ENCODE measurements around the gene ANKIB1.
"Not testable (repeated sequence)": the region's sequence is repeated elsewhere in the genome, so short reads cannot be mapped to it uniquely, and the experiment has no call there.

The ANKIB1 gene

DNA sequence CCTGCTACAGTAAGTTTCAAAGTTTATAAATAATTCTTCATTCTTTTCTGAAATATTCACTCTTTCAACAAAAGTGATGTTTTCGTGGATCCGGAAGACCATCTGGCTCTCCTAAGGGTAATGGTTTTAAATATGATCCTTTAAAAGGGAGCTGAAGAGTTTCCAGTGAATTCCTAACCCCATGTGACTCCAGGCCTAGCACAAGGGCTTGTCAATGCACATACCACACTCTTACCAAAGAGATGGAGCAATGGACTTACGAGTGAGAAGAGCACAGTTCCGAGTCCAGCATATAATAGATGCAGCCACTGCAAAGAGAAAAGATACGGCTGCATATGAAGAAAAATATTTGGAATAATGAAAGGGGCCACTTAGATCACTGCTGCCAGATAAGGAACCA is 169.5 kb downstream of the ANKIB1 start:
- DNase-seq = no peak

DNA sequence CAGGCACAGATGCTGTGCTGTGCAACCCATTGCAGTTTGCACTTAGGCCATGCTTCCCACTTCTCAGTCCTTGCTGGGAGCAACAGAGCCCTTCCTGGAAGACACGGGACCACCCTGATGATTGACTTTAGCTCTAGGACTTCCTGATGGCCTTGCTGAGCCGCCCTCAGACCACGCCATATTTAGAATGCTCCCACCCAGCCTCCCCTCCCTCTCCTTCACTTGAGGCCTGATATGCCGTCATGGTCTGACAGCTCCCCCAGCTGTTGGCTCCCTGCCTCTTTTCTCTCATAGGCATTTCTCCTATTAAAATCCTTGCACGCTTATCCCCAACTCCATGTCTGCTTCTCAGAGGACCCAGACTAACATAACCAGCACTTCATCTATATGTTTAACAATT is 172.1 kb downstream of the ANKIB1 start:
- DNase-seq = no peak

DNA sequence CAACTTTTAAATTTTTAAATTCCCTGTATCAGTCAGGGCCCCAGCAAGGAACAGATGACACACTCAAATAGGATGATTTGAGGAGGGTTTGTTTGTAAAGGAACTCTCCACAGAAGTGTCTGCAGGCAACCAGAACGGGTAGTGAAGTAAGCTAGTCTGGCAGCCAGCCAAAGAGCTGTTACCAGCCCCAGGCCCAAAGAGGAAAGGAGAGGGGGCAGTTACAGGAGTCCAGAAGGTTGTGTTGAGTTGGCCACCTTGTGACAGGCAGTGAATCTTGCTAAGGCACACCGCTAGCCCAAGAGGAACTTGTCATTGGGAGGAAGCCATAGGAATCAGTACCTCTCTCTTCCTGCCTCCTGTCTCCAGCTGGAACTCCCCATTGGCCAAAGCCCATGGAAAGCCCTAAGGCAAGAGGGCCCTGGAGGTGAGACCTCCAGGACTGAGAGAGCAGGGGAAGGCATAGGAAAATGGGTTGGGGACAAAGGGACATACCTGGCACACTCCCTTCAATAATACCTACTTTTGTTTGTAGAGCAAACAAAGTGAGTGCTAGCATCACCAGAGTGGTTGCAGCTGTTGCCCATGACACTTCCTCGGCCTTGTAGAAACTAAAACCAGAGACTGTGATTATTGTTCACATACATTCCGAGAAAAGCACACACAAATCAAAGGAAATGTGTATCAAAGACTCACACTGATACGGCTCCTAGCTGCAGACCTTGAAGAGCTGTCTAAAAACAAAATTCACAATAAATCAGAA is 176.1 kb downstream of the ANKIB1 start:
- DNase-seq = no peak

DNA sequence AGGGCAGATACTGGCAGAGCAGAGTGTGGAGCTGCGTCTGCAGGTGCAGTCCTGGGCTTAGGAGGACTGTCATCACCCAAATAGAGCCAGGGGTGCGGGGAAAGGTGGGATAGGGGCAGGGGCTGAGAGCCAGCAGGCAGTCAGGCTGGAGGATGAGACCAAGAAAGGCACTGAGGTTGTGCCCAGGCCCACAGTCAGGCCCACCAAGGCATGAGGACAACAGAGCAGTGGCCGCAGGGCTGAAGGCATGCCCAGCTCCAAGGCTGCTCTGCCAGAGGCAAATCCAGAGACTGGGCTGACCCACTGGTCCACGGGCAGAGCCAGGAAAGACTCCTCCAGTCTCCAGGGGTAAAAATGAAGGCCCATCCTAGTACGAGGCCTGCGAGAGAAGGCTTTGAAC is 177.2 kb downstream of the ANKIB1 start:
- no peak for DNase-seq

DNA sequence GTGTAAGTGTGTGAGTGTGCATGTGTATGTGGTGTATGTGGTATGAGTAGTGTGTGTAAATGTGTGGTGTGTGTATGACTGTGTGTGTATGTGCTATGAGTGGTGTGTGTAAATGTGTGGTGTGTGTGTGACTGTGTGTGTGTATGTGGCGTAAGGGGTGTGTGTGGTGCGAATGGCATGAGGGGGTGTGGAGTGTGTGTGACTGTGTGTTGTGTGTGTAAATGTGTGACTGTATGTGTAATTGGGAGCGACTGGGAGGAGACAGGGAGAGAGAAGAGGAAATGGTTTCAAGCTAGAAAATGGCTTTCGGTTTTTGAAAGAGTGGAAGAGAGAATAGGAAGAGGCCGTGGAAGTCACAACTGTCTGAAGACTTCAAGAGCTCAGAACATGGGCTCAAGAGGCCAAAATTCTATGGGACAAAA is 177.9 kb downstream of the ANKIB1 start:
- DNase-seq = no peak

DNA sequence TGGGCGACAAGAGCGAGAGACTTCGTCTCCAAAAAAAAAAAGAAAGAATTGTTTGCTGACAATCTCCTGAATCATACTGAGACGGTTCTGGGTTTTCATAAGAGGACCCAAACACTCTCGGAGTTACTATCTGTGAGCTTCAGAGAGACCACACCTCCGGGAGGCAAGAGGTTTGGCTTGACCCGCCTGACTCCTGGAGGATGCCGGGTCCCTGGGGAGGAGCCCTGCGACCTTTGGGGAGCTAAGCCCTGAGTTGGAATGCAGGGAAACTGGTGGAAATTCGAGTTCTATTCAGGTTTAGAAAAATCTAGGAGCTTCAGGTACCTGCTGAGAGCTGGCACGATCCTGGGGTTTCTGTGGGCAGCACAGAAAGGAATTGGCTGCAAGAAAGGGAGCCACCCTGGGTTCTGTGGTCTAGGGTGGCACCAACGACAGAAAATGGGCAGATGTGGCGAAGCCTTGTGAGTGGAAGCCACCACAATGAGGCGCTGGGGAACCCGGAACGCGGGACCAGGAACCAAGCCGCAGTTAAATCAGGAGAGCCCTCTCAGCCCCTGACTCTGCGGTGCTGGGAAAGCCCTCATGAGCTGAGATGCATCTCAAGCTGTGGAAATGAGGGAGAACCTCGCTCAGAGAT is 179.7 kb downstream of the ANKIB1 start:
- peak; percentile 10 for DNase-seq

DNA sequence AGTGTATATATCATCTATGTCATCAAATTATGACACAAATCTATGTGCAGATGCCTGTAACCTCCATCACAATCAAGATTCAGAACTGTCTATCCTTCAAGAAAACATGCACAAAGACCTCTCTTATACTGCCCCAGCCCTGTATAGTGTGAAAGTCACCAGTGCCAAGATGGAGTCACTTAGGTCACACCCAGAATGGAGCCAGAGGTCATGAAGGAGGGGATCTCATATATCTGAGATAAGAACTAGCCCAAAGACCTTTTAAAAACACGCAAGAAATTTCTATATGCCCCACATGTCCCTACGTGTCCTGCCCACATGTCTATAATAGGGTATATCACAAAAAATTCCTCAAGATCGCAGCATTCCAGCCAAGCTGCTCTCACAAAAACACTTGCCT is 181.4 kb downstream of the ANKIB1 start:
- no peak for DNase-seq

DNA sequence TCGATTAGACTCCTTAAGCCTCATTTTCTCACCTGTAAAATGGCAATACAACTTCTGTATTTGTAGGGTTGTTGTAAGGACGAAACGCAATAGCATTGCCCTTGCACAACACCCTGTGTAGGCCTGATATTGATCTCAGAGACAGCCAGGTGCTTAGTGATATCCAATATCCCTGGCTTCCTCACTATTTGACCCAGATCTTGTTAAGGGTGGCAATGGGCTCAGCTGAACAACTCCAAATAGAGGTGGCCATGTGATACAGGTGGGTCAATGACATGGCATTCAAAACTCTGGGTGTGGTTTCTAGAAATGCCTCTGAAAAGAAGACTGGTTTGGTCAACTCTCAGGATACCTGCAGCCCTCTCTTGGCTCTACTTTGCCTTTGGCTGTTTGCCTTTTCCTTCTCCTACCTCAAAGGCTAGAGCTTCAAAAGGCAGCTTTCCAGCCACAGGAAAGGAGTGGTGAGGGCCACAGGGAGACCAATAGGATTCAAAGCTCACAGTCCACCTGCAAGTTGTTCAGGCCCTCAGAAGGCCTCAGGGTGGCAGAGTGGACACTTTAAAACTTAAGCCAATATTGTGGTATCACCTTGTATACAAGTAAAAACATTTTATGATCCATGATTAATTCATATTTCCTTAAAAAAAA is 186.6 kb downstream of the ANKIB1 start:
- no peak for DNase-seq

DNA sequence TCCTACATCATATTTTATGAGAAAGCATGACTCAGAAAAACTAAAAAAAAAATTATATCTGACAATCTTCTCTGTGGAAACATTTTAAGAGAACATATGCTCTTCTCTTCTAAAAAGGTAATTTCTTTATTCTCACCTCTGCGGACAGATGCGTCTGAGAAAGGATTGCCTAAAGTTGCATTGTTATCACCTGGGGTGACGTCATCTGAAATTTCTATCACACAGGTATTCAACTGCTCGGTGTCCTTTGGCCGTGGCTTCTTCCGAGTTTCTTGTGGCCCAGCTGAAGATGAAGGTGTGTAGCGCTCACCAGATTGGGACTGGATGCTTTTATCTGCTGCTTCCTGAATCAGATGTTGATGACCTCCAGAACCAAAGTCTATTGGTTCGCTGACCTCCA is 187.2 kb downstream of the ANKIB1 start:
- DNase-seq = no peak

DNA sequence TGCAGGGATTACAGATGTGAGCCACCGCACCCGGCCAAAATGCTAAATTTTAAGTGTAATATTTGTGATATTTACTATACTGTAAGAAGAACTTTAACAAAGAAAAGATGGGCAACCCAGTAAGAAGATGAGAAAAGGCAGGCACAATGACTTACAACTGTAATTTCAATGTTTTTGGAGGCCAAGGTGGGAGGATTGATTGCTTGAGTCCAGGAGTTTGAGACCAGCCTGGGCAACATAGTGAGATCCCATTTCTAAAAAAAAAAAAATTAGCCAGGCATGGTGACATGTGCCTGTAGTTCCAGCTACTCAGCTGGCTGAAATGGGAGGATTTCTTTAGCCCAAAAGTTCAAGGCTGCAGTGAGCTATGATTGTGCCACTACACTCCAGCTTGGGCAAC is 189.8 kb downstream of the ANKIB1 start:
- DNase-seq = no peak

DNA sequence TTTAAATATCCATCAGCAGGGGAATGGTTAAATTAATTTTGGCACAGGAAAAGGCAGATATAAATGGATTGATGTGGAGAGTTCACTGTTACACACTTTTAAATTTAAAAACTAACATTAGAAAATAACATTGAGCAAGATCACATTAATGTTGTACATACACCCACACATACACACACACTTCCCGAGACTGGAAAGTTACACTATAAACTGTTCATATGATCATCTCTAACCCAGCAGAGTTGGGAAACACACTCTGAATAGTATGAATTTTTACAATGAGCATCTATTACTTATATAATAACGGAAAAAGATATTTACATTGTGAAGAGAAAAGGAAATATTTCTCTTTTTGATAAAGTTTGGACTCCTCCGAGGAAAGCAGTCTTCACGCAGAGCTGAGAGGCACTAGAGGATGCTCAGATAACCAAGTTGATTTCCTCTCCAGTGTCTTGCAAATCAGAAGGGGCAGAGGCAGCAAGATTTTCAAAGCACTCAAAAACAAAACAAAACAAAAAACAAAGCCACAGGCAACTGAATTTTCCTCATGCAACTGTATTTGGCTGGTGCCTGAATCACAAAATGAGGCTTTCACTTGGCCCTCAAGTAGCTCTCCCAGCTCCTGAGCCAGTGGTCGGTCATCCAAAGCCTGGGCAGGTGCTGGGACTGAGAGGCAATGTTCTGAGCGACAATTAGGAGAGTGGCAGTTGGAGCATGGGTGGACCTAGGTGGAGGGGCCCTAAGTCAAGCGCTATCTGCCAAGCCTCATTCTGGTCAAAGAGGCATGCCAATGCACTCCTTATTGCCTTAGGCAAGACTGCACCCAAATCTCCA is 191.1 kb downstream of the ANKIB1 start:
- DNase-seq = no peak

DNA sequence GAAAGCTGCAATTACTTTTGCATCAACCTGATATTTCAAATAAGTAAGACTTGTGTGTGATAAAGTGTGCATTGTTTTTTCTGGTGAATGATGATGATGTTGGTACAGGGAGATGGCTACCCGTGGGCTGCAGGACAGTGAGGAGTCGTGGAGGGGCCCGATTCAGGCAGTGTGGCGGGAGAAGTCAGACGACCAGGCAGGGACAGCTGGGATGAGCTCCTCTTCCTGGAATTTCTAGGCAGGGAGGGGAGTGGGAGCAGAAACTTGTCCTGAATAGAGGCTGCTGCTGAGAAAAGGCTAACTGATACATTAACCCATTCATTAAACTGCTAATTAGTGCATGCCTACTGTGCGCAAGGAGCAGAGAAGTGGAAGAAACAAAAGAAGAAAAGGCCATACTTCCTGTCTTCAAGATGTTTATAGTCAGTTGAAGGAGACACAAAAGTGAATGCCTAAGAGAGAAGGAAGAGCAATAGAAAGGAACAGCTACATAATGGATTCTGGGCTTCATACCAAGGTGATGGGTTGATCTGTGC is 192.2 kb downstream of the ANKIB1 start:
- DNase-seq = no peak

DNA sequence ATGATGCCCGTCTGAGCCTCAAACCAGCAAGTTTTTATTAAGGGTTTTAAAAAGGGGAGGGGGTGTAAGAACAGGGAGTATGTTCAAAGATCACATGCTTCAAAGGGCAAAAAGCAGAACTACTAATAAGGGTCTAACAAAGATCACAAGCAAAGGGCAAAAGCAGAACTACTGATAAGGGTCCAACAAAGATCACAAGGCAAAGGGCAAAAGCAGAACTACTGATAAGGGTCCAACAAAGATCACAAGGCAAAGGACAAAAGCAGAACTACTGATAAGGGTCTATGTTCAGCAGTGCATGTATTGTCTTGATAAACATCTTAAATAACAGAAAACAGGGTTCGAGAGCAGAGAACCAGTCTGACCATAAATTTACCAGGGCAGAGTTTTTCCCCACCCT is 196.9 kb downstream of the ANKIB1 start:
- DNase-seq = not testable (repeated sequence)

DNA sequence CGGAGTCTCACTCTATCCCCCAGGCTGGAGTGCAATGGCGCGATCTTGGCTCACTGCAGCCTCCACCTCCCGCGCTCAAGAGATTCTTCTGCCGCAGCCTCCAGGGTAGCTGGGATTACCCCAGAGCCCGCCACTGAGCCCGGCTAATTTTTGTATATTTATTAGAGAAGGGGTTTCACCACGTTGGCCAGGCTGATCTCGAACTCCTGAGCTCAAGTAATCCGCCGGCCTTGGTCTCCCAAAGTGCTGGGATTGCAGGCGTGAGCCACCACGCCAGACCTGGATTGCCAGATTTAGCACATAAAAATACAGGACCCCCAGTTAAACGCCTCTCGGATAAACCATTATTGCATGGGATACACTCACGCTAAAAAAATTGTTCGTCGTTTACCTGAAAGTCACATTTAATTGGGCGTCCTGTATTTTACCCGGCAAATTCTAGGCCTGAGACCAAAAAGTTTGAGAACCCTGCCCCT is 201.1 kb downstream of the ANKIB1 start:
- DNase-seq = no peak

DNA sequence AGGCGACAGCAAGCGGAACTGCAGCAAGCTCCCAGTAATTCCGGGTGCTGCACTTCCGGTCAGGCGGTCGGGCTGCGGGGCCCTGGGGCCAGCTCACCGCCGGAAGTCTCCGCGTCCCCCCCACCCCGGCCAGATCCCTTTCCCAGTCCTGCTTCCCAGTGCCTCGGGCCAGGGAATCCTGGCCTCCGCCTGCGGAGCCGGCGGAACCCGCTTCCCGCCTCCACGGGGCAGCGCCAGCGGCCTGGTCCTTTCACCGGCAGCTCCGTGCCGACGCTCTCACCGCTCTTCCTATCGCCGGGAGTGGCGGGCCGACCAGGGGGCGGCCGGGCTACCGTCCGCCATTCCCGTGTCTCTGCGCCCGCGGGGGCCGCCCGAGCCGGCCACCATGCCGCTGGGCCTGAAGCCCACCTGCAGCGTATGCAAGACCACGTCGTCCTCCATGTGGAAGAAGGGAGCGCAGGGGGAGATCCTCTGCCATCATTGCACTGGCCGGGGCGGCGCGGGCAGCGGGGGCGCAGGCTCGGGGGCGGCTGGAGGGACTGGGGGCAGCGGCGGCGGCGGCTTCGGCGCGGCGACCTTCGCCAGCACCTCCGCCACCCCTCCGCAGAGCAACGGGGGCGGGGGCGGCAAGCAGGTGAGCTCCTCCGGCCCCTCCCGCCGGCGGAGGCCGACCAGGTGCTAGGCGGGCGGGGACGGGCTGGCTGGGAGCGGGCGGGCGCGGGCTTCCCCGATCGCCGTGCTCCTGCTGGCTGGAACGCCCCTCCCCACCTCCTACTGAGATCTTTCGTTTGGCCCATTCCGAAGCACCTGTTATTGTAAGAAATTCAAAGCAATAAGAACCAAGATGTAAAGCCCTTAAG is 201.8 kb downstream of the ANKIB1 start, which contains the start of gene GATAD1:
TSS of gene GATAD1 (plus strand) at position 138 of the 860 bp plus-strand sequence. CDS start at position 386, 248 bp downstream.
- DNase-seq = peak; percentile 92

DNA sequence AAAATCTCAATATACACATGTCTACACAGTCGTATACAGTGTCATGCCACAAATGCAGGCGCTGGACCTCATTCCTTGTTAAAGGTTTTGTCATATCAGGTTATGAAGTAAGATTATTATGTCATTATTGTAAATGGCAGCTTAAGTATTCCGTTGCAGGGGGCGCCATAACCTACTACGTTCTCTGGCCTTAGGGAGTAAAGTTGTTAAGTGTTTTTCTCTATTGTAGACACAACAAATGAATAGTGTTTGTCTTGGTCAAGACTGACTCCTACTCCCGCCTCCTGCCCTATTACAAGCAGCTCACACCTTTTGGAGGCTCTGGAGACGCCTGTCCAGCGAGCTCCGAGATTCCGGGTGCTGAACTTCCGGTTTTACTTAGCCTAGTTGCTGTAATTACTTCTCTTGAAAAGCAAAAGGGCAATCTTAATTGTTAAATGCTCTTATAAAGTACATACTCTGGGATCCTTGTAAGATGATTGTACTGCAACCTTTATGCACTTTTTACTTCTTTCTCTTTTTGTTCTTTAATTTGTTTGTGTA is 202.5 kb downstream of the ANKIB1 start:
- DNase-seq = peak; percentile 69
